Naive B cell (primary cell): ENCODE results near the gene IQGAP2. TPM values are rescaled to one million over a fixed set of nuclear protein-coding genes. Genes with fewer than 3 reads are reported as not detected.

Source experiments
- ATAC-seq, 2 donors: fragments of 150-1000 bp; cut with Tn5 transposase; 2 replicates each; pipeline ENCODE4 v1.10.0; 2021; ENCODE audit warnings: low read depth in 2 of 2, mild to moderate bottlenecking in 2 of 2, moderate library complexity in 2 of 2
- DNase-seq: peaks from one replicate; pipeline ENCODE4 v3.0.0; 2022
- H3K27ac Mint-ChIP-seq, 6 donors: one replicate each; pipeline ENCODE4 v1.8.0; 2020 to 2022; ENCODE audit warnings: mild to moderate bottlenecking in 6 of 6, mixed read lengths in 6 of 6, moderate library complexity in 5 of 6, inconsistent platforms in 2 of 6
- H3K27me3 Mint-ChIP-seq, 3 donors: one replicate each; pipeline ENCODE4 v1.8.0; 2021 to 2022; ENCODE audit warnings: mixed read lengths in 3 of 3, mild to moderate bottlenecking in 1 of 3
- H3K36me3 Mint-ChIP-seq, 2 donors: one replicate each; pipeline ENCODE4 v1.8.0; 2020 to 2022; ENCODE audit warnings: mixed read lengths in 2 of 2, inconsistent platforms in 1 of 2, mild to moderate bottlenecking in 1 of 2
- H3K4me1 Mint-ChIP-seq, 3 donors: one replicate each; pipeline ENCODE4 v1.8.0; 2020 to 2022; ENCODE audit warnings: mixed read lengths in 3 of 3, inconsistent platforms in 1 of 3, mild to moderate bottlenecking in 1 of 3, moderate library complexity in 1 of 3
- H3K4me3 Mint-ChIP-seq, 8 donors: one replicate each; pipeline ENCODE4 v1.8.0; 2020 to 2022; ENCODE audit warnings: mild to moderate bottlenecking in 8 of 8, mixed read lengths in 8 of 8, moderate library complexity in 8 of 8, inconsistent platforms in 2 of 8
- H3K9me3 Mint-ChIP-seq, 7 donors: one replicate each; pipeline ENCODE4 v1.8.0; 2020 to 2022; ENCODE audit warnings: mixed read lengths in 7 of 7, mild to moderate bottlenecking in 5 of 7, inconsistent platforms in 2 of 7, moderate library complexity in 1 of 7
- polyA plus RNA-seq, 6 donors: library from polyadenylated mRNA; unstranded; fragments of 300-500 nt; fragmentation: Illumina TruSeq; gene quantifications; one replicate each; pipeline ENCODE4 v1.2.3, GENCODE V29; 2021; ENCODE audit warnings: low read depth in 6 of 6

IQGAP2 gene
- polyA plus RNA-seq, 6 donors from 2014 or later: 2.7 to 9.8 (median 6.2) TPM

- no peaks in the 10 kb centered on the region for H3K9me3 Mint-ChIP-seq
- peaks cover 12 to 18% (median 13%) of the 10 kb centered on the region in 3 donors for H3K4me1 Mint-ChIP-seq
- peaks cover 8 to 14% (median 13%) of the 10 kb centered on the region in 3 donors for H3K27me3 Mint-ChIP-seq
- H3K36me3 Mint-ChIP-seq: no peaks in the 10 kb centered on the region
- peak overlapping the region in 1 of 6 donors; percentile 66 for H3K27ac Mint-ChIP-seq
- no peak for DNase-seq
- no peak overlapping the region for H3K4me3 Mint-ChIP-seq
- ATAC-seq: no peak
These were observed 14.1 kb upstream of the IQGAP2 start for GRCh38 chr5:76388791-76389512.

DNA sequence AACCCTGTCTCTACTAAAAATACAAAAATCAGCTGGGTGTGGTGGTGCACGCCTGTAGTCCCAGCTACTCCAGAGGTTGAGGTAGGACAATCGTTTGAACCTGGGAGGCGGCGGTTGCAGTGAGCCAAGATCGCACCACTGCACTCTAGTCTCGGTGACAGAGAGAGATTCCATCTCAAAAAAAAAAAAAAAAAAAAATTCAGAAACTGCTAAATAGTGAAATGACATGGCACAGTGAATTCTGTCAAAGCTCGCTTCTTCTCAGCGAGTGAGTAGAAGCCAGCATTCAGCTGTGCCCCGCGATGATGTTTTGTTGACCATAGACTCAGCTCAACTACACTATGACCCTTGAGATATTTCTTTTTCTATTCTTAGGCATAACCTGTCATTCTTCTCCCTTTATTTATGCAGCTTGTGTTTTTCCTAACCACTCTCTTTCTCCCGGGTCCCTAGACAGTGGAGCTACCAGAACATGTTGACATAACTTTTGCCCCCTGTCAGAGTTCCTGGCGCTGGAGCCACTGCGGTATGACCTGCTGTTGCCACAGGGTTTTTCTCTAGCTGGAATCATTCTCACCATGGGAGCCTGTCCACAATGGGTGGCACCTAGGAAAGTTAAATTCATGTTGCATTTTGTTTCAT is 13.5 kb upstream of the IQGAP2 start:
- Mint-ChIP-seq H3K4me1 (peaks cover 12 to 18% (median 13%) of the 10 kb centered on the region in 3 donors), H3K27ac (peak overlapping the region in 2 of 6 donors; percentile 37 to 66), H3K27me3 (peaks cover 8 to 13% (median 10%) of the 10 kb centered on the region in 3 donors), H3K9me3 (no peaks in the 10 kb centered on the region), H3K36me3 (no peaks in the 10 kb centered on the region), H3K4me3 (no peak overlapping the region)
- ATAC-seq (no peak), DNase-seq (no peak)

- Mint-ChIP-seq H3K27ac (peak overlapping the region in 3 of 6 donors; percentile 62 to 86 (median 81)), H3K4me3 (peak overlapping the region in 3 of 8 donors; percentile 6 to 61 (median 27)), H3K4me1 (peaks cover 12 to 18% (median 13%) of the 10 kb centered on the region in 3 donors), H3K9me3 (no peaks in the 10 kb centered on the region), H3K36me3 (no peaks in the 10 kb centered on the region), H3K27me3 (peaks cover 6 to 13% (median 10%) of the 10 kb centered on the region in 3 donors)
- DNase-seq: no peak
- peak; percentile 34 to 51 for ATAC-seq
These were observed 12.1 kb upstream of the IQGAP2 start for GRCh38 chr5:76391014-76391413.

DNA sequence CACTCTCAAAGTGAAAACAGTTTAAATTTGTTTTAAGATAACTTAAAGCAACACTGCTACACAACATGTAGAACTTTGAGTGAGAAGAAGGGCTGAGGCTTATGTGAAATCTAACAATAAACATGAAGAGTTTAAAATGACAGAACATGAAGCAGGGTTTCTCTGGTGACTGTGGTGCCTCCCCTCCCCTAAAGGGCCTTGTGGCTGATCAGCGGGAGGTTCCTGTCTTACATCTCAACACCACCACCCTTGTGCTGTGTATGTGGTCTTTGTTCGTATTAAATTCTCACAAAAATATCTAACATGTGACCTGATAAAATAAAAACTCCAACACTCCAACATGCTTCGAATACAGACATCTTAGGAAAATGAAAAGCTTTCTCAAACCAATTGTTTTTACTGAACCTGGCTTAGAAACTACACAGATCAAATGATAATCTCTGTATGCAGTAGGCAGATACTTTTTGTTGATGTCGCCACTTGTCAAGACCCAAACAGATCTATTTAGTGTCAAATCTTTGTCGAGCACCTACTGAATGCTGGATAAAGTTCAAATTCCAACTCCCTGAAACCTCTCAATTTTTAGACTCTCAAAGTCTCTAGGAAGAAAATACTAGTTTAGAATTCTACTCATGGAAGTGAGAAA is 9.9 kb upstream of the IQGAP2 start:
- DNase-seq: no peak
- Mint-ChIP-seq H3K4me3 (no peak overlapping the region), H3K36me3 (no peaks in the 10 kb centered on the region), H3K9me3 (no peaks in the 10 kb centered on the region), H3K27ac (no peak overlapping the region), H3K4me1 (peaks cover 12 to 18% (median 13%) of the 10 kb centered on the region in 3 donors), H3K27me3 (peaks cover 3 to 22% (median 10%) of the 10 kb centered on the region in 3 donors)
- ATAC-seq: no peak

- Mint-ChIP-seq H3K9me3 (no peaks in the 10 kb centered on the region), H3K4me3 (no peak overlapping the region), H3K36me3 (no peaks in the 10 kb centered on the region), H3K4me1 (peaks cover 15 to 16% (median 16%) of the 10 kb centered on the region in 3 donors), H3K27me3 (peaks cover 0 to 15% (median 4%) of the 10 kb centered on the region in 3 donors), H3K27ac (no peak overlapping the region)
- DNase-seq (no peak), ATAC-seq (no peak)
These were observed 5.9 kb upstream of the IQGAP2 start for GRCh38 chr5:76397200-76397599.

DNA sequence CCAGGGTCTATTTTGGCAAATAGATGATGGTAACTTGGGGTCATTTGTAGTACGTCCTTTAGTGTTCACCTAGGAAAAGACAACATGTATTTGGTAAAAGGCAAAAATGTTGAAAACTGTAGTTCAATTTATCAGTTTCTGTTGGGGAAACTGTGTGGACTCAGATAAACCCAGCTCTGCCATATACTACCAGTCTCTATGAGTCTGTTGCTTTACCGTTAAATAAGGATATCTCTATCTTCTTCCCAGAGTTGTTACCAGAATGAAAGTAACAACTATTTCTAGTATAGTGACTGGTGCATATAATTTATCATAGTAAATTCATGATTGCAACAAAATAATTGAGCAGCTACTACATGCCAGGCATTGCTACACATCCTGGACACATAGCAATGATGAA is 3.8 kb upstream of the IQGAP2 start:
- Mint-ChIP-seq H3K4me1 (peaks cover 21 to 30% (median 26%) of the 10 kb centered on the region in 3 donors), H3K27me3 (peaks cover 0 to 15% (median 4%) of the 10 kb centered on the region in 3 donors), H3K9me3 (no peaks in the 10 kb centered on the region), H3K27ac (no peak overlapping the region), H3K4me3 (no peak overlapping the region), H3K36me3 (no peaks in the 10 kb centered on the region)
- DNase-seq (no peak), ATAC-seq (no peak)

DNA sequence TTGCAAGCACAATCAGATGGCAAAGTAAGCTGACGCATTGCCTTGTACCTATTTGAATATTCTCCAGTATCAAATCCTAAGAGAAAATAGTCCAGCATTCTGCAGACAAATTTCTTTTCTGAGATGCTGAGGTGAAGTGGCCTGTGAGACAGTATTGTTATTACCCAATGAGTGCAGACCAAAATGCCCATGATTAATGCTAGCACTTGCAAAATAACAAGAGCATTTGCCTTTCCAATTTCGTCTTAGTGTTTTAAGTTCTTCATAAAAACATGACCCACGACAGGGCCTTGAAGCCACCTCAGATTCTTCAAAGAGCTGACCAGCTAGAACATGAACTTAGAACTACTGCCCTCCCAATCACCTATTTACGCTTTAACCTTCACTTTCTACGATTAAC is 2.6 kb upstream of the IQGAP2 start:
- DNase-seq: no peak
- Mint-ChIP-seq H3K27me3 (peaks cover 0 to 15% (median 4%) of the 10 kb centered on the region in 3 donors), H3K9me3 (no peaks in the 10 kb centered on the region), H3K36me3 (no peaks in the 10 kb centered on the region), H3K4me3 (peak overlapping the region in 1 of 8 donors; percentile 92), H3K4me1 (peaks cover 26 to 38% (median 35%) of the 10 kb centered on the region in 3 donors), H3K27ac (peak overlapping the region in 2 of 6 donors; percentile 97 to 99)
- ATAC-seq: no peak

GRCh38 chr5:76401801-76402250 is 1.3 kb upstream of the IQGAP2 start:
- DNase-seq (peak; percentile 69), ATAC-seq (peak; percentile 29 to 32)
- peaks cover 0 to 9% (median 4%) of the 10 kb centered on the region in 3 donors for H3K27me3 Mint-ChIP-seq
- H3K36me3 Mint-ChIP-seq: no peaks in the 10 kb centered on the region
- peak overlapping the region; percentile 92 to 98 (median 95) for H3K4me3 Mint-ChIP-seq
- H3K9me3 Mint-ChIP-seq: no peaks in the 10 kb centered on the region
- peaks cover 35 to 50% (median 35%) of the 10 kb centered on the region in 3 donors for H3K4me1 Mint-ChIP-seq
- H3K27ac Mint-ChIP-seq: peak overlapping the region; percentile 97 to 100 (median 99)

GRCh38 chr5:76402251-76402885 is 717 bp upstream of the IQGAP2 start:
- Mint-ChIP-seq H3K27me3 (peaks cover 0 to 7% (median 4%) of the 10 kb centered on the region in 3 donors), H3K27ac (peak overlapping the region; percentile 97 to 100 (median 99)), H3K36me3 (no peaks in the 10 kb centered on the region), H3K4me3 (peak overlapping the region; percentile 92 to 98 (median 95)), H3K4me1 (peaks cover 35 to 53% (median 35%) of the 10 kb centered on the region in 3 donors), H3K9me3 (no peaks in the 10 kb centered on the region)
- ATAC-seq: peak; percentile 67 to 68
- peak; percentile 76 for DNase-seq

- H3K27ac Mint-ChIP-seq: peak overlapping the region; percentile 78 to 98 (median 94)
- no peaks in the 10 kb centered on the region for H3K9me3 Mint-ChIP-seq
- peaks cover 35 to 53% (median 35%) of the 10 kb centered on the region in 3 donors for H3K4me1 Mint-ChIP-seq
- no peaks in the 10 kb centered on the region for H3K36me3 Mint-ChIP-seq
- H3K27me3 Mint-ChIP-seq: peaks cover 0 to 4% (median under 1%) of the 10 kb centered on the region in 3 donors
- DNase-seq (peak; percentile 62), ATAC-seq (peak; percentile 14 to 15)
- H3K4me3 Mint-ChIP-seq: peak overlapping the region; percentile 92 to 98 (median 94)
These were observed 709 bp downstream of the IQGAP2 start for GRCh38 chr5:76403766-76404222.

DNA sequence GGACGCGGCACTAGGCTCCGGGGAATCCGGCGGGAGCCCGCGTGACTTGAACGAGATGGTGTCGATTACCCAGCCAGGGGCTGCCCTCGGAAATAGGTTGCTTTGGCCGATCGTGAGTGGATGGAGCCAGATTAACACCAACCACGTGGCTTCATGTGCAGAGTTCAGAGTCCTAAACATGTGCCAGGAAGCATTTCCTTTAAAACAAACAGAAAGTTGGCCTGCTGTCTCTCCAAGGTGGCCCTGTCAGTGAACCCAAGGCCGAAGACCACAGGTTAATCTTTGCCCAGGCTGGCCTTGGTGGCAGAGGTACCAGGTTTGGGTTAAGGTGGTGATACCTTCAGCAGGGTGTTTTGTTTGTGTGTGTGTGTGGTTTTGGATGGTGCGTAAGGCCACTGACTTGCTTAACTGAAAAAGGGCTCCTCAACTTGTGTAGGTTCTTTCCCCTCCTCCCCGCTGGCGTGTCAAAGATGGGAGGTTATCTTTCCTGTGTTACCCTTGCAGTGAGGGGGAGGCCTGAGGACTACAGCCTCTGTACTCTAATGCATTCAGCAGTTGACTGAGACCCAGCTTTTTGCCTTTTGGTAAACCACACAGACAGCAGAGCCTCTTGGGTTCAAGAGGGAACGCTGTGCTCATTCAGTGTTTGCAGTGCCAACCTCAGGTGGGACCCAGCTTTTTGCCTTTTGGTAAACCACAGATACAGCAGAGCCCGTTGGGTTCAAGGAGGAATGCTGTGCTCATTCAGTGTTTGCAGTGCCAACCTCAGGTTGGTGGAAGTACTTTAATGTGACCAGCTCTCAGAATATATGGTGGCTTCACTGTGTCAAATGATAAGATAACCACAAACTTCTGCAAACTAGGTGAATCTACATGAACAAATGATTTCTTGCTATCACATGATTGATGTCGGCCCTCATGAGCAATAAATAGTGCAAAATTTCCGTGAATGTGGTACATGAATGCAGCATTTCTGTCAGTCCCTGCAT is 1.4 kb downstream of the IQGAP2 start:
- Mint-ChIP-seq H3K27me3 (peaks cover 0 to 4% (median 0%) of the 10 kb centered on the region in 3 donors), H3K4me1 (peaks cover 35 to 53% (median 35%) of the 10 kb centered on the region in 3 donors), H3K4me3 (peak overlapping the region; percentile 92 to 98 (median 94)), H3K27ac (peak overlapping the region; percentile 92 to 98 (median 95)), H3K36me3 (no peaks in the 10 kb centered on the region), H3K9me3 (no peaks in the 10 kb centered on the region)
- DNase-seq (peak; percentile 38), ATAC-seq (peak; percentile 3 to 7)

DNA sequence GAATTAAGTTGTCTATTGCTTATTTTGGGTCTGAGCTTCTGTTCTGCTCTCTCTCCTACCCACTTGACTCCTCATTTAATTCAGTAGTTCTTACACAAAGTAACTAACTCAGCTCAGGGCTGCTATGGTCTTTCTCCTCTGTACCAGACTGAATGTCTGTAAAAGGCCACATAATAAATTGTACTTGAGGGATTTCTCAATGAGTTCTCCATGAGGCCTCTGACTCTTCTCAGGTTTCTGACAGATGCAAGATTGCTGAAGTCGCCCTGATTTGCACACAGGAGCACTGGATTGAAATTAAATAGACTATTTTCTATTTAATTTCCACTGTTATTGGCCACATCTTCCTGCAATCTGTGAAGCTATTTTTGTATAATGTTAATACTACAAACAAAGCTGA is 2.9 kb downstream of the IQGAP2 start:
- H3K36me3 Mint-ChIP-seq: no peaks in the 10 kb centered on the region
- H3K4me3 Mint-ChIP-seq: peak overlapping the region in 2 of 8 donors; percentile 36 to 92
- no peak for ATAC-seq
- peaks cover 0 to under 1% (median 0%) of the 10 kb centered on the region in 3 donors for H3K27me3 Mint-ChIP-seq
- peaks cover 31 to 49% (median 31%) of the 10 kb centered on the region in 3 donors for H3K4me1 Mint-ChIP-seq
- no peak for DNase-seq
- H3K27ac Mint-ChIP-seq: peak overlapping the region; percentile 11 to 97 (median 48)
- no peaks in the 10 kb centered on the region for H3K9me3 Mint-ChIP-seq
